HepG2 (cell line): ENCODE results near the gene CCDC88B. TPM values are rescaled to one million over a fixed set of nuclear protein-coding genes. Genes with fewer than 3 reads are reported as not detected.

Experiments used
- FOXK2 ChIP-seq: fragments of 450-650 bp; IDR thresholded peaks from 2 replicates; pipeline ENCODE4 v1.6.1; 2016
- HHEX ChIP-seq: IDR thresholded peaks from 2 replicates; pipeline ENCODE4 v1.6.1; 2016; ENCODE audit warnings: control low read depth
- MAFG ChIP-seq: sonication (generic); formaldehyde crosslinking; IDR thresholded peaks from 2 replicates; pipeline ENCODE4 v1.5.1; 2020; ENCODE audit warnings: mild to moderate bottlenecking, missing genetic modification reagents
- MIER2 ChIP-seq: IDR thresholded peaks from 2 replicates; pipeline ENCODE4 v1.6.1; 2016; ENCODE audit warnings: missing biosample characterization, missing genetic modification reagents
- MLLT10 ChIP-seq: sonication (generic); formaldehyde crosslinking; IDR thresholded peaks from 2 replicates; pipeline ENCODE4 v1.4.0; 2020; ENCODE audit warnings: missing genetic modification reagents
- PCBP2 ChIP-seq: fragments of 200-400 bp; formaldehyde crosslinking; optimal IDR thresholded peaks from 2 replicates; pipeline ENCODE3; 2018; ENCODE audit warnings: low read length, low read depth; ENCODE audit not compliant: poor library complexity, severe bottlenecking
- PHF21A ChIP-seq: sonication (generic); formaldehyde crosslinking; IDR thresholded peaks from 2 replicates; pipeline ENCODE4 v1.5.0; 2020; ENCODE audit warnings: mild to moderate bottlenecking, missing genetic modification reagents
- PRPF4 ChIP-seq: fragments of 200-400 bp; formaldehyde crosslinking; IDR thresholded peaks from 2 replicates; pipeline ENCODE4 v1.6.1; 2016; ENCODE audit warnings: low read length, low read depth; ENCODE audit not compliant: poor library complexity, severe bottlenecking
- SAFB2 ChIP-seq: sonication (generic); formaldehyde crosslinking; IDR thresholded peaks from 2 replicates; pipeline ENCODE4 v1.5.1; 2020; ENCODE audit warnings: missing genetic modification reagents, low read depth, mild to moderate bottlenecking, borderline replicate concordance
- SMC3 ChIP-seq: IDR thresholded peaks from 2 replicates; pipeline ENCODE4 v1.6.1; 2011; ENCODE audit warnings: low read length, improper control_type of control experiment
- SP1 ChIP-seq, 2 experiments: fragments of 450-650 bp in 1 of 2; sonication (generic) in 1 of 2; formaldehyde crosslinking in 1 of 2; IDR thresholded peaks; 2 replicates each; pipeline versions ENCODE4 v1.4.0 to v1.6.1; 2016 to 2020; ENCODE audit warnings: missing genetic modification reagents in 1 of 2
- SP4 ChIP-seq: sonication (generic); formaldehyde crosslinking; IDR thresholded peaks from 2 replicates; pipeline ENCODE4 v1.8.1; 2023; ENCODE audit warnings: mild to moderate bottlenecking, missing genetic modification reagents
- TBL1XR1 ChIP-seq: fragments of 150-350 bp; IDR thresholded peaks from 2 replicates; pipeline ENCODE4 v1.6.1; 2014; ENCODE audit warnings: borderline replicate concordance, low read length; ENCODE audit not compliant: partially characterized antibody
- TEAD3 ChIP-seq: optimal IDR thresholded peaks from 2 replicates; pipeline ENCODE3; 2016; ENCODE audit warnings: borderline replicate concordance
- ZFP90 ChIP-seq: sonication (generic); formaldehyde crosslinking; IDR thresholded peaks from 2 replicates; pipeline ENCODE4 v1.8.0; 2022; ENCODE audit warnings: missing genetic modification reagents, mild to moderate bottlenecking, inconsistent platforms, borderline replicate concordance
- ZNF121 ChIP-seq: sonication (generic); formaldehyde crosslinking; IDR thresholded peaks from 2 replicates; pipeline ENCODE4 v1.5.0; 2020; ENCODE audit warnings: mild to moderate bottlenecking, missing genetic modification reagents
- ZNF136 ChIP-seq: sonication (generic); formaldehyde crosslinking; IDR thresholded peaks from 2 replicates; pipeline ENCODE4 v1.8.1; 2022; ENCODE audit warnings: low read depth, mild to moderate bottlenecking, moderate library complexity, missing genetic modification reagents
- ZNF253 ChIP-seq: sonication (generic); formaldehyde crosslinking; IDR thresholded peaks from 2 replicates; pipeline ENCODE4 v1.8.0; 2022; ENCODE audit warnings: mild to moderate bottlenecking, missing genetic modification reagents, borderline replicate concordance
- ZNF350 ChIP-seq: sonication (generic); formaldehyde crosslinking; IDR thresholded peaks from 2 replicates; pipeline ENCODE4 v1.4.0; 2020; ENCODE audit warnings: mild to moderate bottlenecking, low read depth, missing genetic modification reagents, borderline replicate concordance
- ZNF678 ChIP-seq: sonication (generic); formaldehyde crosslinking; IDR thresholded peaks from 2 replicates; pipeline ENCODE4 v1.4.0; 2020; ENCODE audit warnings: mild to moderate bottlenecking, missing genetic modification reagents
- polyA plus RNA-seq, 8 experiments: library from polyadenylated mRNA; depleted of rRNA in 3 of 8; stranded (reverse) in 7 of 8; unstranded in 1 of 8; fragments of >200 nt; fragmentation: Illumina TruSeq in 4 of 8; extraction: Trizol in 4 of 8; gene quantifications; 2 replicates each; pipeline versions ENCODE4 v1.2.1 to v1.2.3, GENCODE V29; 2011 to 2016; ENCODE audit warnings: low read depth in 4 of 8, missing spikeins in 1 of 8, mixed read lengths in 1 of 8; ENCODE audit not compliant: insufficient read depth in 1 of 8
- total RNA-seq, 5 experiments: library from RNA; depleted of rRNA; stranded (reverse); fragments of >200 nt; fragmentation: Illumina TruSeq; extraction: Trizol; gene quantifications; 2 replicates each; pipeline ENCODE4 v1.2.3, GENCODE V29; 2016; ENCODE audit warnings: low read depth in 1 of 5
- TF ChIP-seq, protein P1 (sequence below): sonication (generic); formaldehyde crosslinking; IDR thresholded peaks from 2 replicates; pipeline ENCODE4 v1.4.0; 2020; ENCODE audit warnings: missing genetic modification reagents
- TF ChIP-seq, protein P2 (sequence below): sonication (generic); formaldehyde crosslinking; conservative IDR thresholded peaks from 2 replicates; pipeline ENCODE4 v1.4.0; 2020; ENCODE audit warnings: missing genetic modification reagents
- TF ChIP-seq, protein P3 (sequence below): IDR thresholded peaks from 2 replicates; pipeline ENCODE4 v1.6.1; 2016; ENCODE audit warnings: low read depth, borderline replicate concordance
- TF ChIP-seq, protein P4 (sequence below): sonication (generic); formaldehyde crosslinking; conservative IDR thresholded peaks from 2 replicates; pipeline ENCODE4 v1.4.0; 2020; ENCODE audit warnings: missing genetic modification reagents
- TF ChIP-seq, protein P5 (sequence below): sonication (generic); formaldehyde crosslinking; IDR thresholded peaks from 2 replicates; pipeline ENCODE4 v1.5.0; 2020; ENCODE audit warnings: missing genetic modification reagents, mild to moderate bottlenecking, borderline replicate concordance

CCDC88B gene
- total and polyA plus RNA-seq, 2 of the 13 experiments (the other 11 are each of a cell fraction or from before 2014, with no cell fraction given): 3.6 to 4.8 TPM

DNA sequence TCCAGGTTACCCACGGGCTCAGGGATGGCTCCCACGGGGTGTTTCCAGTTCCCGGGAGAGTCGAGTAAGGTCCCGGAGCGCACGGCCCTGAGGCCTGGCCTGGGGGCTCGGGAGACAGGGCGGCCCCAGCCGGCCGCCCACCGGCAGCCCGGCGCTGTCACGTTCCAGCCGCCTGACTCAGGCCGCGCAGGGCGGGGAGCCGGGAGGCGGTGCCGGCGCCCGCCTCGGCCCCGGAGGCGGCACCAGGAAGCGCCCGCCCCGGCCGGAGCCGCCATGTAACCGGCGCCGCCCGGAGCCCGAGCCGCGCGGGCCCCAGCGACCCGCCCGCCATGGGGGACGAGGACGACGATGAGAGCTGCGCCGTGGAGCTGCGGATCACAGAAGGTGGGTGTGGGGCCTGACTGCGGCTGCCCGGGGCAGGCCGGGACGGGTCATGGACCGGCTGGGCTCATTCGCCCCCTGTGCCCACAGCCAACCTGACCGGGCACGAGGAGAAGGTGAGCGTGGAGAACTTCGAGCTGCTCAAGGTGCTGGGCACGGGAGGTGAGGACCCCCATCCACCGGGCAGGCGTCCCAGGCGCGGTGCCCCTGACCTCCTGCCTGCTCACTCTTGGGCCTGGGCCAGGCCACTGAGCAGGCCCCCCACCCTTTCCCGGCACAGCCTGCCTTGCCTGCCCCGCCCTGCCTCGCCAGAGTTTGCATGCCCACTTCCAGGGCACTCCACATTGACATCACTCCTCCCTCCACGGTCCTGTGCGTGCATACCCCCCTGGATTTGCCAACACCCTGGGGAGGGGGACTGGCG lies 19.1 kb downstream of the CCDC88B start, which contains the start of gene RPS6KA4 (continued):
- TF ChIP-seq HHEX (no peak), ZFP90 (CRISPR knock-in tag) (no peak), FOXK2 (no peak), TBL1XR1 (no peak), MIER2 (no peak), ZNF678 (CRISPR knock-in tag) (no peak), TEAD3 (CRISPR knock-in tag) (no peak), PHF21A (no peak), ZNF136 (no peak), MLLT10 (CRISPR knock-in tag) (no peak), ZNF350 (CRISPR knock-in tag) (no peak), SAFB2 (CRISPR knock-in tag) (peak; percentile 58; the same call in 1 of the 2 replicates), ZNF253 (CRISPR knock-in tag) (no peak), SP1 (IDR thresholded peaks at IDR 0.05) (no peak), SP1 (CRISPR knock-in tag; IDR thresholded peaks at IDR 0.05) (no peak), PRPF4 (no peak), MAFG (CRISPR knock-in tag) (no peak), PCBP2 (no peak), SP4 (CRISPR knock-in tag) (peak; percentile 22; the same call in 1 of the 2 replicates), ZNF121 (CRISPR knock-in tag) (no peak), SMC3 (no peak)
- TF ChIP-seq, protein P1, sequence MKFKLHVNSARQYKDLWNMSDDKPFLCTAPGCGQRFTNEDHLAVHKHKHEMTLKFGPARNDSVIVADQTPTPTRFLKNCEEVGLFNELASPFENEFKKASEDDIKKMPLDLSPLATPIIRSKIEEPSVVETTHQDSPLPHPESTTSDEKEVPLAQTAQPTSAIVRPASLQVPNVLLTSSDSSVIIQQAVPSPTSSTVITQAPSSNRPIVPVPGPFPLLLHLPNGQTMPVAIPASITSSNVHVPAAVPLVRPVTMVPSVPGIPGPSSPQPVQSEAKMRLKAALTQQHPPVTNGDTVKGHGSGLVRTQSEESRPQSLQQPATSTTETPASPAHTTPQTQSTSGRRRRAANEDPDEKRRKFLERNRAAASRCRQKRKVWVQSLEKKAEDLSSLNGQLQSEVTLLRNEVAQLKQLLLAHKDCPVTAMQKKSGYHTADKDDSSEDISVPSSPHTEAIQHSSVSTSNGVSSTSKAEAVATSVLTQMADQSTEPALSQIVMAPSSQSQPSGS (CRISPR knock-in tag): no peak; the same call in 1 of the 2 replicates
- TF ChIP-seq, protein P2, sequence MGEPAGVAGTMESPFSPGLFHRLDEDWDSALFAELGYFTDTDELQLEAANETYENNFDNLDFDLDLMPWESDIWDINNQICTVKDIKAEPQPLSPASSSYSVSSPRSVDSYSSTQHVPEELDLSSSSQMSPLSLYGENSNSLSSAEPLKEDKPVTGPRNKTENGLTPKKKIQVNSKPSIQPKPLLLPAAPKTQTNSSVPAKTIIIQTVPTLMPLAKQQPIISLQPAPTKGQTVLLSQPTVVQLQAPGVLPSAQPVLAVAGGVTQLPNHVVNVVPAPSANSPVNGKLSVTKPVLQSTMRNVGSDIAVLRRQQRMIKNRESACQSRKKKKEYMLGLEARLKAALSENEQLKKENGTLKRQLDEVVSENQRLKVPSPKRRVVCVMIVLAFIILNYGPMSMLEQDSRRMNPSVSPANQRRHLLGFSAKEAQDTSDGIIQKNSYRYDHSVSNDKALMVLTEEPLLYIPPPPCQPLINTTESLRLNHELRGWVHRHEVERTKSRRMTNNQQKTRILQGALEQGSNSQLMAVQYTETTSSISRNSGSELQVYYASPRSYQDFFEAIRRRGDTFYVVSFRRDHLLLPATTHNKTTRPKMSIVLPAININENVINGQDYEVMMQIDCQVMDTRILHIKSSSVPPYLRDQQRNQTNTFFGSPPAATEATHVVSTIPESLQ (CRISPR knock-in tag): no peak
- TF ChIP-seq, protein P3, sequence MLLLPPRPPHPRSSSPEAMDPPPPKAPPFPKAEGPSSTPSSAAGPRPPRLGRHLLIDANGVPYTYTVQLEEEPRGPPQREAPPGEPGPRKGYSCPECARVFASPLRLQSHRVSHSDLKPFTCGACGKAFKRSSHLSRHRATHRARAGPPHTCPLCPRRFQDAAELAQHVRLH (CRISPR knock-in tag): no peak
- TF ChIP-seq, protein P4, sequence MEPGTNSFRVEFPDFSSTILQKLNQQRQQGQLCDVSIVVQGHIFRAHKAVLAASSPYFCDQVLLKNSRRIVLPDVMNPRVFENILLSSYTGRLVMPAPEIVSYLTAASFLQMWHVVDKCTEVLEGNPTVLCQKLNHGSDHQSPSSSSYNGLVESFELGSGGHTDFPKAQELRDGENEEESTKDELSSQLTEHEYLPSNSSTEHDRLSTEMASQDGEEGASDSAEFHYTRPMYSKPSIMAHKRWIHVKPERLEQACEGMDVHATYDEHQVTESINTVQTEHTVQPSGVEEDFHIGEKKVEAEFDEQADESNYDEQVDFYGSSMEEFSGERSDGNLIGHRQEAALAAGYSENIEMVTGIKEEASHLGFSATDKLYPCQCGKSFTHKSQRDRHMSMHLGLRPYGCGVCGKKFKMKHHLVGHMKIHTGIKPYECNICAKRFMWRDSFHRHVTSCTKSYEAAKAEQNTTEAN (CRISPR knock-in tag): no peak
- TF ChIP-seq, protein P5, sequence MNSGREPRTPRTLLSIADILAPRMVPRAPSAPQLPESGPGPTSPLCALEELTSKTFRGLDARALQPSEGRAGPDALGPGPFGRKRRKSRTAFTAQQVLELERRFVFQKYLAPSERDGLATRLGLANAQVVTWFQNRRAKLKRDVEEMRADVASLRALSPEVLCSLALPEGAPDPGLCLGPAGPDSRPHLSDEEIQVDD (CRISPR knock-in tag): no peak
